GM18907 (cell line): ENCODE results near the gene TMEM270.
"Not testable (repeated sequence)": the region's sequence is repeated elsewhere in the genome, so short reads cannot be mapped to it uniquely, and the experiment has no call there.

Experiments
- ATAC-seq: cut with Tn5 transposase; IDR thresholded peaks from one replicate; pipeline ENCODE4 v1.9.1; 2021; ENCODE audit warnings: mild to moderate bottlenecking, moderate library complexity; ENCODE audit not compliant: unreplicated experiment

The TMEM270 gene

GRCh38 chr7:73852500-73852899 lies 8.5 kb upstream of the TMEM270 start:
- ATAC-seq: no peak

DNA sequence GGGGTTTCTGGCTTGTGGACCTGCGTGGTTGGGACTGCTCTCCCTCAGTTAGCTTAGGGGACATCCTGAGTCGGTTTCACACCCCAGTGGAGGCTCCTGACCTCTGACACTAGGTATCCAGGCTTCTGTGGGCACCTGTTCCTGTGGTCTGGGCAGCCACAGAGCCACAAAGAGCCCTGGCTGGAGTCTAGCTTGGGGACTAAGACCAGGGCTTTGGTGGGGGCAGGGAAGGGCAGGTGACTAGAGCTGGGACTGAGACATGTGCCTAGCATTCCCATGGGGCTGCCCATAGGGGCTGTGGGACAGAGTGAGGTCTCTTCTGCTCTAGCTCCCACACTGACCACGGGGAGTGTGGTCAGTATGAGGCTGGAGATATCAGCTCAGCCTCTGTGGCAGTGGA lies 4.0 kb upstream of the TMEM270 start:
- no peak for ATAC-seq

- no peak for ATAC-seq
These were observed 2.2 kb upstream of the TMEM270 start for GRCh38 chr7:73858807-73859206.

GRCh38 chr7:73861305-73861704 lies 346 bp downstream of the TMEM270 start:
- ATAC-seq: no peak

DNA sequence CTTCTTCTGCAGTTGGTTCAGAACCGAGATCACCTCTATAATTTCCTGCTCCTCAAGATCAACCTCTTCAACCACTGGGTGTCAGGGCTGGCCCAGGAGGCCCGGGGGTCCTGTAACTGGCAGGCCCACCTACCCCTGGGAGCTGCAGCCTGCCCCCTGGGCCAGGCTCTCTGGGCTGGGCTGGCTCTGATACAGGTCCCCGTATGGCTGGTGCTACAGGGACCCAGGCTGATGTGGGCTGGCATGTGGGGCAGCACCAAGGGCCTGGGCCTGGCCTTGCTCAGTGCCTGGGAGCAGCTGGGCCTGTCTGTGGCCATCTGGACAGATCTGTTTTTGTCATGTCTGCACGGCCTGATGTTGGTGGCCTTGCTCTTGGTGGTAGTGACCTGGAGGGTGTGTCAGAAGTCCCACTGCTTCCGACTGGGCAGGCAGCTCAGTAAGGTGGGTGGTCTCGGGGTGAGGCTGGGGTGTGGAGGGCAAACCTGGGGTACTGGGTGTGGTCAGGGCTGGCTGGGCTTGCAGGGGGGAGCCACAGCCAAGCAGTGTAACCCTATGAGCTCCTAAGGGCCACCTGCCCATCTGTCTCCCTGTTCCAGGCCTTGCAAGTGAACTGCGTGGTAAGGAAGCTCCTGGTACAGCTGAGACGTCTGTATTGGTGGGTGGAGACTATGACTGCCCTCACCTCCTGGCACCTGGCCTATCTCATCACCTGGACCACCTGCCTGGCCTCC lies 4.2 kb downstream of the TMEM270 start:
- ATAC-seq: no peak

DNA sequence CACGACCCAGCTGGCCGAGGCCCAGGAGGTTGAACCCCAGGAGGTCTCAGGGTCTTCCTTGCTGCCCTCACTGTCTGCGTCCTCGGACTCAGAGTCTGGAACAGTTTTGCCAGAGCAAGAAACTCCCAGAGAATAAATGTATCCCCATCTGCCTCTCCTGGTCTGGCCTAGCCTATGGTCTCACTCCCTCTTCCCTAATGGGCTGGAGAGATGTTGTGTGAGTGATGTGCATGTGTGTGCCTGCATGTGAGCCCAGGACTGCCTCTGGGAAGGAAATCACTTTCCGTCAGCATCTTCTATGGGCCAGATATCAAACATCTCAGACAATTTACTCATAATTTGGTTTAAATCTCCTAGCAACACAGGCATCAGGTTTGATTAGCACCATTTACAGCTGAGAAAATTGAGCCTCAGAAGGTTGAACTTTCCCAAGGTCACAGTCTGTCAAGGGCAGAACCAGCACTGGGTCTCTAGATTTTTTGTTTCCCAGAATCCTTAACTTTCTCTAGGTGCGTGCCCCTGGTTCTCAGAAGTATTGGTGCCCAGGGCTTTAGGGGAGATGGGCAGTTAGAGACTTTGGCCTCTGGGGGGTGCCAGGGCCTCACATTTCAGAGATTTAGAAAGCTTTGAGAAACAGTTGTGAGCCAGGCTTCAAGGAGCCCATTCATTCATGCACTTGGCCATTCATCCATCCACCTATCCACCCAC lies 4.9 kb downstream of the TMEM270 start:
- ATAC-seq: no peak

DNA sequence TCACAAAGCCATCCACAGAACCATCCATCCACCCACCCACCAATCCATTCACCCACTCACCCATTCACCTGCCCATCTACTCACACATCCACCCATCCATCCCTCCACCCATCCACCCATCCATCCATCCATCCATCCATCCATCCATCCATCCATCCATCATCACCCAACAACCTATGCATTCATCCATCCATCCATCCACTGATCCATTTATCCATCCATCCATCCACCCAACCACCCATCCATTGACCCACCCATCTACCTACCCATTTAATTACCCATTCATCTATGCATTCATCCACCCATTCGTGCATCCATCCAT lies 5.4 kb downstream of the TMEM270 start:
- no peak for ATAC-seq

GRCh38 chr7:73869011-73869798 lies 8.2 kb downstream of the TMEM270 start:
- no peak for ATAC-seq

GRCh38 chr7:73870041-73870492 lies 9.1 kb downstream of the TMEM270 start:
- no peak for ATAC-seq

- no peak for ATAC-seq
These were observed 10.4 kb downstream of the TMEM270 start for GRCh38 chr7:73871163-73872011.

DNA sequence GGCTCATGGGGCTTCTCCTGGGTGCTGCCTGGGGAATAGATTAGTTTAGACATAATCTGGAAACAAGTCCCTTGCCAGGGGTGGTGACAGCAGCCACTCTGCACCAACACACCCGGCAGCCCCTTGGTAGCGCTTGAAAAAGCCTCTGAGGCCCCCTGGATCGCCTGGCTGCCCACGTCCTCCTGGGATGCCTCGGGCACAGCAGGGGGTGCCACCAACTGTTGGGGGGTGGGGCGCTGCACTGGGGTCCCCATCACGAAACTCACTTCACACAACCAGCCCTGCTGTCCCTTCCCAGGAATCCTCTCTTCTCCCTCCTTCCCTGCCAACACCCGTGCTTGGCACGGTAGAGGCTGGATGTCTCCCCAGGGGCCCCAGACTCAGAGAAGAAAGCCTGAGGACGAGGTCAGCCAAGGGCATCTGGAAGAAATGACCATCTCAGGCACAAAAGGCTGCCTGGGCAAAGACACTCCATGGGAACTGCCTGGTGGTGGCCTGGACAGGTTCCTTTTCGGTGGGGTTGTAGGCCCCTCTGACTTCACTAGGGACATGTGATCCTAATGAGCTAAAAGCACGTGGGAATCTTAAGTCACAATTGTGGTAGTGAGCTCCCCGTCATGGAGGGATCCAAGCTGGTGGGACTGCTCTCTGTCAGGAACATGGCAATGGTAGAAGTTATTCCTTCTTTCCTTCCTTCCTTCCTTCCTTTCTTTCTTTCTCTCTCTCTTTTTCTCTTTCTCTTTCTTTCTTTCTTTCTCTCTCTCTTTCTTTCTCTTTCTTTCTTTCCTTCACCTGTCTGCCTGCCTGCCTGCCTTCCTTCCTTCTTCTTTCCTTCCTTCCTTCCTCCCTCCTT lies 11.3 kb downstream of the TMEM270 start:
- ATAC-seq: no peak

- ATAC-seq: no peak
These were observed 15.4 kb downstream of the TMEM270 start for GRCh38 chr7:73876361-73876760.

DNA sequence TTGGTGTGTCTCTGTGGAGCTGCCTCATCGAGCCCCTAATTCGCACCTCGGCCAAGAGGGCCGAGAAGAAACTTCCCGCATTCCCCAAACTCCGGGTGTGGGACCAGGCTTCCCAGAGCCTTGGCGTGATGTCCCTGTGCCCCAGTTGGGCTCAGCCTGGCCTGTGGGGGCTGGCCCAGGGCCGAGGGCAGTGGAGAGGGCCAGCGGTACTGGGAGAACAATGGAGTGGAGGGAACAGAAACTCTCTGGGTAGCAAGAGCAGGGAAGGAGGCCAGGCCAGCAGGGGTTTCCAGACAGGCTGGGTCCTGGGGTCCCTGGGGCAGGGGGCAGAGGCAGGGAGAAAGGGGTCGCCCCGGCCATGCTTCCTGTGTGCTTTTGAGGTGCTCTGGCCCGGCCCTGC lies 16.0 kb downstream of the TMEM270 start:
- ATAC-seq: no peak

GRCh38 chr7:73879977-73880681 lies 19.2 kb downstream of the TMEM270 start:
- no peak for ATAC-seq

GRCh38 chr7:73880755-73881328 lies 19.9 kb downstream of the TMEM270 start:
- no peak for ATAC-seq

DNA sequence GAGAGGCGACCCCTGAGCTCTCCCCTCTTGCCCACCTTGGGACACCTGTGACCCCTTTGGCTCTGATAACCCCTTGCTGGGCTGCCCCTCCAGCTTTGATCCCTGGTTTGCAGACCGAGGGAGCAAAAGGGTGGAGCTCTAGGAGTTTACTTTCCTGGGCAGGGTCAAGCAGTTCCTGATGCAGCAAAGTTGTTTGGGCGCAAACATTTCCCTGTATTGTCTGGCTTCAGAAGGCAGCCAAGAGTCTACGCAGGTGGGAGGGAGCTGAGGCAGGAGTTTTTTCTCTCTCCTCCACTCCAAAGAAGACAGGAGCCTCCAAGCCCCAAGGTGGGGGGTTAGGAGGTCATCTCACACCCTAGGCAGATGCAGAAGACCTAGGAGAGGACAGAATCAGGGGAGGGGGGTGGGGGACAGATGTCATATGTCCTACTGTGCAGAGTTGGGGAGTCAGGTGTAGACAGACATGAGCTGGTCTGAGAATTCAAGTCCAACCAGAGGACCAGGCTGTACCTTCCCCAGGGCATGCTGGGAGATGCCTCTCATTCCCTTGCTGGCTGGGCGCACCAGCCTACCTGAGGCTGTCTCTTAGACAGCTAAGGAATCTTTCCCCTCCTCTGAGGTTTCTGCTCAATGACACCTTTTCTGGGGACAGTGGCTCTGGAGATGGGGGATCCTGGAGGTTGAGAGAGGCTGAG lies 20.5 kb downstream of the TMEM270 start:
- ATAC-seq: no peak

GRCh38 chr7:73882047-73882402 lies 21.1 kb downstream of the TMEM270 start:
- ATAC-seq: no peak

DNA sequence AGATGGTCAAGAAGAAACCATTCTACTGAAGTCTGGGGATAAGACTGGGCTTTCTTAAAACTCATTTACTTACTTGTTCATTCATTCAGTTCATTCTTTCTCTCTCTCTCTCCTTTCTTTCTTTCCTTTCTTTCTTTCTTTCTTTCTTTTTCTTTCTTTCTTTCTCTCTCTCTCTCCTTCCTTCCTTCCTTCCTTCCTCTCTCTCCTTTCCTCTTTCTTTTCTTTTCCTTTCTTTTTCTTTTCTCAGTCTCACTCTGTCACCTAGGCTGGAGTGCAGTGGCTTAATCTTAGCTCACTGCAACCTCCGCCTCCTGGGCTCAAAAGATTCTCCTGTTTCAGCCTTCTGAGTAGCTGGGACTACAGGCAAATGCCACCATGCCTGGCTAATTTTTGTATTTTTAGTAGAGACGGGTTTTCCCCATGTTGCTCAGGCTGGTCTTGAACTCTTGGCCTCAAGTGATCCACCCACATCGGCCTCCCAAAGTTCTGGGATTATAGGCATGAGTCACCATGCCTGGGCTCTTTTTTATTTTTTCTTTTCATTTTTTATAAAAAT lies 24.0 kb downstream of the TMEM270 start:
- not testable (repeated sequence) for ATAC-seq
